ENCODE results near the gene INO80C. TPM values are rescaled to one million over a fixed set of nuclear protein-coding genes. Genes with fewer than 3 reads are reported as not detected.
A peak's percentile ranks its signal among the peaks of the same experiment; 100 is the strongest.
"Not testable (repeated sequence)": the region's sequence is repeated elsewhere in the genome, so short reads cannot be mapped to it uniquely, and the experiment has no call there.

Gene INO80C
- total RNA-seq, 2 donors from 2014 or later, result 22.7 to 26.9 TPM

DNA sequence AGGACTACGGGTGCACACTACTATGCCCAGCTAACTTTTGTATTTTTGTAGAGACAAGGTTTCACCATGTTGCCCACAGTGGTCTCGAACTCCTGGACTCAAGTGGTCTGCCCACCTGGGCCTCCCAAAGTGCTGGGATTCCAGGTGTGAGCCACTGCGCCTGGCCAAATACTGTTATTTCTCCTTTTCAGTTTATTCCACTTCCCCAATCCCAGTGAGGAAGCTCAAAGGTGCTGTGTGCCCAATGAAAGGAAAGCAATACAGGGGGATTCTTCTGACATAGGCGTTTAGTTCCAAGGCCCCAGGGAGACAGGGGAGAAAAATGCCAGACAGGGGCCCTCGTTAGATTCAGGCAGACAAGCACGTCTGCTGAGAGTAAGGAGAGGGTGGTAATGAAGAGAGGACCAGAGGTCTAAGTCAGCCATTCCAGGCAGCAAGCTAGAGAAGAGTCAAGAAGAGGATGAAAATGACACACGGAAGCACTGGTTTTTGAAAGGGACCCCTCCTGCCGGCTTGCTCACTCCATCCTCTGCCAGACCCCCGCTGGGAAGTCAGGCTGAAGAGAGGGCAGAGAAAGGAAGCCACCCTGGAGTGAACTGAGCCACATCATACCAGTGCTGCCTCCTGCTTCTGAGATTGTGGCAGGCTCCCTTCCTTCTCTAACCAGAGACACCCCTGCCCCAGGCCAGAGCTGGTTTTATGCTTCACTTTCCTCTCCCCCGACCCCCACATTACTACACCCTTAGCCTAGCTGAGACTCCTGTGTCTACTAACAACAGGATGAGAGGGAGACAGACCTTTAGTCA, 6.7 kb downstream of the INO80C start:
- peak overlapping the region; percentile 24 for H3K27ac Mint-ChIP-seq
- no peaks in the 10 kb centered on the region for H3K27me3 Mint-ChIP-seq (ENCODE audit: low read depth)
- peaks cover 5 to 10% of the 10 kb centered on the region in 2 donors for H3K36me3 Mint-ChIP-seq (ENCODE audit: insufficient read depth in 2 of 2)
- no peak for ATAC-seq (replicated peaks in 1 of 2)
- no peak for DNase-seq
- peaks cover 1 to 2% of the 10 kb centered on the region in 2 donors for H3K9me3 Mint-ChIP-seq
- peaks cover 50% of the 10 kb centered on the region for H3K4me1 Mint-ChIP-seq (ENCODE audit: low read depth)
- H3K4me3 Mint-ChIP-seq, result no peak overlapping the region

DNA sequence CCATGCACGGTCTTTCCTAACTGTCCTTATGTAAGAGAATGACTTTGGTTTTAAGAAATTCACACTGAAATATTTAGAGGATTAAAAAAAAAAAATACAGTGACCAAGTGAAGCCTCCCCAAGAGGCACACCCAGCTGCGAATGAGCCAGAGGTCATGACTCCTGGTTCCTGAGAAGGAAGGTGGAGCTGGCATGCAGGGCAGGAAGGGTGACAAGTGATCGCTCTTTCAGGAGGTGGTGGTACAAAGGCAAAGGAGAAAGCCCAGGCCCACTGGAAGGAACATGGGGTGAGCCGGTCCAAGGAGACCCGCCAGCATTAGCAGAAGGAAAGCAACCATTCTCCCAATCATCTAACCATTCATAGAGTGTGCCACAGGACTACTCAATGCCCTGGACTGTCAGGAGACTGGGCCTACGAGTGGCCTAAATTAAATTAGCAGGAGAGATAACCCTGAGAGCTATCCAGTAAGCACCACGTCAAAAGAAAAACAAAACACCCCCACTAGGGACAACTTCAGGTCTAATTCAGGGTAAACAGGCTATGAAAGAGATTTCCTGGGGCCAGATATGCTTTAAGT, 7.8 kb downstream of the INO80C start:
- DNase-seq, result no peak
- H3K4me3 Mint-ChIP-seq, result no peak overlapping the region
- peaks cover 1 to 2% of the 10 kb centered on the region in 2 donors for H3K9me3 Mint-ChIP-seq
- ATAC-seq (replicated peaks in 1 of 2), result no peak
- H3K27me3 Mint-ChIP-seq (ENCODE audit: low read depth), result no peaks in the 10 kb centered on the region
- H3K27ac Mint-ChIP-seq, result no peak overlapping the region
- peaks cover 39% of the 10 kb centered on the region for H3K4me1 Mint-ChIP-seq (ENCODE audit: low read depth)
- H3K36me3 Mint-ChIP-seq (ENCODE audit: insufficient read depth in 2 of 2), result peaks cover 4 to 10% of the 10 kb centered on the region in 2 donors

DNA sequence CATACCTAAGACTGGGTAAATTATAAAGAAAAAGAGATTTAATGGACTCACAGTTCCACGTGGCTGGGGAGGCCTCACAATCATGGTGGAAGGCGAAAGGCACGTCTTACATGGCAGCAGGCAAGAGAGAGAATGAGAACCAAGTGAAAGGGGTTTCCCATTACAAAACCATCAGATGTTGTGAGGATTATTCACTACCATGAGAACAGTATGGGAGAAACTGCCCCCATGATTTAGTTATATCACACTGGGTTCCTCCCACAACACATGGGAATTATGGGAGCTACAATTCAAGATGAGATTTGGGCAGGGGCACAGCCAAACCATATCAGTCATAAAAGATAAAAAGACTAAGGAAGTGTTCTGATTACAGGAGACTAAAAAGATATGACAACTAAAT, 8.5 kb downstream of the INO80C start:
- peaks cover 36% of the 10 kb centered on the region for H3K4me1 Mint-ChIP-seq (ENCODE audit: low read depth)
- not testable (repeated sequence) for DNase-seq; H3K9me3 Mint-ChIP-seq; H3K4me3 Mint-ChIP-seq; ATAC-seq (replicated peaks in 1 of 2); H3K36me3 Mint-ChIP-seq (ENCODE audit: insufficient read depth in 2 of 2); H3K27me3 Mint-ChIP-seq (ENCODE audit: low read depth); H3K27ac Mint-ChIP-seq

DNA sequence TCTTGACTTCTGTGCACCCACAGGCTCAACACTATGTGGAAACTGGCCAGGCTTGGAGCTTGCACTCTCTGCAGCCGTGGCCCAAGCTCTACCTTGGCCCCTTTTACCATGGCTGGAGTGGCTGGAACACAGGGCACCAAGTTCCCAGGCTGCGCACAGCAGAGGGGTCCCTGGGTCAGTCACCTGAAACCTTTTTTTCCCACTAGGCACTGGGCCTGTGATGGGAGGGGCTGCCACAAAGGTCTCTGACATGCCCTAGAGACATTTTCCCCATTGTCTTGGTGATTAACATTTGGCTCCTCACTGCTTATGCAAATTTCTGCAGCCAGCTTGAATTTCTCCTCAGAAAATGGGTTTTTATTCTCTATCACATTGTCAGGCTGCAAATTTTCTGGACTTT, 9.4 kb downstream of the INO80C start:
- H3K4me3 Mint-ChIP-seq; H3K36me3 Mint-ChIP-seq (ENCODE audit: insufficient read depth in 2 of 2); ATAC-seq (replicated peaks in 1 of 2); H3K27ac Mint-ChIP-seq; H3K27me3 Mint-ChIP-seq (ENCODE audit: low read depth); DNase-seq; H3K9me3 Mint-ChIP-seq: not testable (repeated sequence)
- H3K4me1 Mint-ChIP-seq (ENCODE audit: low read depth), result peaks cover 45% of the 10 kb centered on the region

DNA sequence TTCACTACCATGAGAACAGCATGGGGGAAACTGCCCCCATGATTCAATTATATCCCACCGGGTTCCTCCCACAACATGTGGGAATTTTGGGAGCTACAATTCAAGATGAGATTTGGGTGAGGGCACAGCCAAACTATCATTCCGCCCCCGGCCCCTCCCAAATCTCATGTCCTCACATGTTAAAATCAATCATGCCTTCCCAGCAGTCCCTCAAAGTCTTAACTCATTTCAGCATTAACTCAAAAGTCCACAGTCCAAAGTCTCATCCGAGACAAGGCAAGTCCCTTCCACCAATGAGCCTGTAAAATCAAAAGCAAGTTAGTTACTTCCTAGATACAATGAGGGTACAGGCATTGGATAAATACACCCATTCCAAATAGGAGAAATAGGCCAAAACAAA, 10.2 kb downstream of the INO80C start:
- not testable (repeated sequence) for H3K27ac Mint-ChIP-seq; H3K36me3 Mint-ChIP-seq (ENCODE audit: insufficient read depth in 2 of 2); H3K9me3 Mint-ChIP-seq; DNase-seq; ATAC-seq (replicated peaks in 1 of 2); H3K4me3 Mint-ChIP-seq; H3K27me3 Mint-ChIP-seq (ENCODE audit: low read depth)
- H3K4me1 Mint-ChIP-seq (ENCODE audit: low read depth), result peaks cover 54% of the 10 kb centered on the region

DNA sequence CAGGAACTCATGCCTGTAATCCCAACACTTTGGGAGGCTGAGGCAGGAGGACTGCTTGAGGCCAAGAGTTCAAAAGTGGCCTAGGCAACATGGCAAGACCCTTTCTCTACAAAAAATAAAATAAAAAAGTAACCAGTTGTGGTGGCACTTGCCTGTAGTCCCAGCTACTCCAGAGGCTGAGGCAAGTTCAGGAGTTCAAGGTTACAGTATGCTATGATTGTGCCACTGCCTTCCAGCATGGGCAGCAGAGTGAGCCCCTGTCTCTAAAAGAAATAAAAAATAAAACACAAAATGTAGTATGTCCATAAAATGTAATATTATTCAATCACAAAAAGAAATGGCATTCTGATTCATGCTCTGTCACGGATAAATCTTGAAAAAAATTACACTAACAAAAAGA, 11.9 kb downstream of the INO80C start:
- H3K27me3 Mint-ChIP-seq (ENCODE audit: low read depth), result no peaks in the 10 kb centered on the region
- H3K9me3 Mint-ChIP-seq, result peaks cover 1 to 2% of the 10 kb centered on the region in 2 donors
- H3K4me1 Mint-ChIP-seq (ENCODE audit: low read depth), result peaks cover 42% of the 10 kb centered on the region
- H3K27ac Mint-ChIP-seq, result no peak overlapping the region
- peaks cover 4 to 10% of the 10 kb centered on the region in 2 donors for H3K36me3 Mint-ChIP-seq (ENCODE audit: insufficient read depth in 2 of 2)
- ATAC-seq (replicated peaks in 1 of 2) (no peak), DNase-seq (no peak)
- no peak overlapping the region for H3K4me3 Mint-ChIP-seq

DNA sequence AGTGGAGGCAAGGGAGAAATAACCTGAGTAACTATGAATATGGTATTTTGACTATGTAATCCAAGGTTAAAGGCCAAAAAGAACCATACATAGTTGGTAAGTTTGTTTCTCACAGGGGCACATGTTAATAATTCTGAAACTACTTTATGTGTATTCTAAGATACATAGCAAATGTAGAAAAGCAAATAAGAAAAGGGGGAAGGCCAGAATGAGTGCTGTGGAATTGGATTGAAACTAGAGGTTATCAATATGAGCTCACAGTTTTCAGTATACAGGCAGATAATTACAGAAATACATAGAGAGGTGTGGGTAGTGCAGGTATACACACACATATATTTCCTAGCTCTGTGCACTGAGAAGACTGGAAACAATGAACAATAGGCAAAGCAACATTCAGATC, 13.7 kb downstream of the INO80C start:
- Mint-ChIP-seq H3K27me3 (ENCODE audit: low read depth) (no peaks in the 10 kb centered on the region), H3K4me1 (ENCODE audit: low read depth) (peaks cover 39% of the 10 kb centered on the region), H3K36me3 (ENCODE audit: insufficient read depth in 2 of 2) (peaks cover 4 to 10% of the 10 kb centered on the region in 2 donors), H3K27ac (peak overlapping the region; percentile 85), H3K4me3 (peak overlapping the region; percentile 50 to 63), H3K9me3 (peaks cover 1 to 2% of the 10 kb centered on the region in 2 donors)
- DNase-seq, result no peak
- ATAC-seq (replicated peaks in 1 of 2), result peak; percentile 95 to 96

DNA sequence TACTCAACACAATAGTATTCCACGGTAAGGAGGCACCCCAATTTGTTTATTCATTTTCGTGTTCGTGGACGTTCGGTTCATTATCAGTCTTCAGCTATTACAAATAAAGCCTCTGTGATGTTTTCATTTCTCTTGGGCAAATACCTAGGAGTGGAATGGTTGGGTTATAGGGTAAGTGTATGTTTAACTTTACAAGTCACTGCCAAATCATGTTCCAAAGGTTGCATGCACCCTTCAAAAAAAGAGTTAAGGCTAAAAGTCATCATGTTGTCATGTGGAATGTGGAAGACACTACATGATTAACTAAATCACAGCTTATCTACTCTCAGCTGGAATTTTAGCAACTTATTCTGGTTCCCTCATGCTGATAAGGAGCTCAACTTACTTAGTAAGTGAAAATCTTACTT, 15.8 kb downstream of the INO80C start:
- Mint-ChIP-seq H3K27ac (no peak overlapping the region), H3K27me3 (ENCODE audit: low read depth) (no peaks in the 10 kb centered on the region), H3K36me3 (ENCODE audit: insufficient read depth in 2 of 2) (peaks cover under 1 to 2% of the 10 kb centered on the region in 2 donors), H3K4me1 (ENCODE audit: low read depth) (peaks cover 42% of the 10 kb centered on the region), H3K9me3 (no peaks in the 10 kb centered on the region), H3K4me3 (no peak overlapping the region)
- no peak for ATAC-seq (replicated peaks in 1 of 2)
- no peak for DNase-seq

DNA sequence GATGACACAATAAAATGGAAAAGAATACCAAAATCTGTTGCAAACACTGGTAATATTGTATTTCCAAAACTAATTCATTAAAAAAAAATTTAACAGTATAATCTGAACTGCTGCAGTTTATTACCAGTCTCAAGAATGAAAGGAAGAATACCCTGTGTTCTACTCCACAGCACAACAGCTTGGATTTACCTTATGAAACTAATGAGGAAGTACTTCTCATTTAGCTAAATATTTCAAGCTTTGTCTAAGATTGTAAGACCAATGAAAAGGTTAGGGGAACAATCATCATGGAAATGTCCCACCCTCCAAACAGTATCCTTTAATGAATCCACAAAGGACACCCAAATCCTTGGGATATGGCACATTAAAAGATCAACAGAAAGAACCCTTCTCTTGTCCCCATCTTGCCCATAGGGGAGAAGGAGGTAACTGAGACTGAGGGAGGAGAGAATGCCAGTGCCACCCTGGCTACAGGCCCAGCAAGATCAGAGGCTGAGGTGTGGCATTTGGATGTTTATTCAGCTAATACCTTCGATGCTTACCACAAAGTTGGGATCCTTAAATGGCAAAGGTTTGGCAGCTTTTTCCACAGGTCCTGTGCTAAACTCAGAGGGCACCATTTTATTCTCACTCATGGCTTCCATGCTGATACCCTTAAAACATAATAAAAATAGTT, 17.7 kb downstream of the INO80C start:
- DNase-seq, result no peak
- peaks cover 1 to 2% of the 10 kb centered on the region in 2 donors for H3K36me3 Mint-ChIP-seq (ENCODE audit: insufficient read depth in 2 of 2)
- H3K9me3 Mint-ChIP-seq, result no peaks in the 10 kb centered on the region
- ATAC-seq (replicated peaks in 1 of 2), result no peak
- H3K27me3 Mint-ChIP-seq (ENCODE audit: low read depth), result no peaks in the 10 kb centered on the region
- H3K4me3 Mint-ChIP-seq, result no peak overlapping the region
- peaks cover 44% of the 10 kb centered on the region for H3K4me1 Mint-ChIP-seq (ENCODE audit: low read depth)
- H3K27ac Mint-ChIP-seq, result no peak overlapping the region

DNA sequence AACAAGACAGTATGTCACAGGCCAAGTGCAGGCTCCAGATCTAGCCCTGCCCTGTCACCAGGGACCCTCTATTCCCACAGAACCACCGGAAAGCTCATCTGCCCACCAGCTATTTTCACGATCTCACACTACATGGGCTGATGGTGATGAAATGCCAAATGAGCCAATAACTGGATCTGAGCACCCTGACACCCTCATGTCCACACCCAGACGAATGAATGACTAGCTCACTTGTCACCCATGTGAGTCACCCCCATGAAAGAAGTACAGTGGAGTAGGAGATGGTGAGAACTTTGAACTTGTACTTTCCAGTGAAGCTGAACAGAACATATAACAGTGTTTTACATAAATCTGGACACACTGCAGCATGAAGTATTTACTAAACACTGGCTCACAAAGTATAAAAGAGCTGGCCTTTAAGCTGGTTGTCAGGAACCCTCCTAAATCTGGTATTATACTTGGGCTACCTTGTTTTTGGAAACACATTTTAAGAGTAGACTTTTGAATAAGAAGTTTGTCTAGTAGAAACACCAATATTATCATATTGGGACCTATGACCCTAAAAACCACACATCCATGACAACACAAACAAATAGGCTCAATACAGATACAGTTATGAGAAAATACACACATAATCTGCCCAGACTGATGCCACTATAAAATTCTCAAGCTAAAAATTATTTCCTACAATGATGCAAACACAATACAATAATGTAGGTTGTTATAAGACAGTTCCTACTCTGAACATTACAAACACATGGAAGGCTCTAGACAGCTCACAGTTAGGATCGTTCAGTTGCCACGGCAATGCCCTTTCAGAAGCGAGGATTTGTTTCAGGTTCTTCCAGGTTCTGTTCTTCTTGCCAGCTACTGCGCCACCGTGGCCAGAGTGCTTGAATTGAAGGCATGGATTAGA, 19.0 kb downstream of the INO80C start:
- Mint-ChIP-seq H3K27ac (peak overlapping the region; percentile 31), H3K36me3 (ENCODE audit: insufficient read depth in 2 of 2) (peaks cover 5 to 6% of the 10 kb centered on the region in 2 donors), H3K27me3 (ENCODE audit: low read depth) (no peaks in the 10 kb centered on the region), H3K4me1 (ENCODE audit: low read depth) (peaks cover 39% of the 10 kb centered on the region), H3K9me3 (no peaks in the 10 kb centered on the region), H3K4me3 (peak overlapping the region; percentile 18 to 36)
- ATAC-seq (replicated peaks in 1 of 2) (peak; percentile 99), DNase-seq (peak; percentile 56 to 68)

DNA sequence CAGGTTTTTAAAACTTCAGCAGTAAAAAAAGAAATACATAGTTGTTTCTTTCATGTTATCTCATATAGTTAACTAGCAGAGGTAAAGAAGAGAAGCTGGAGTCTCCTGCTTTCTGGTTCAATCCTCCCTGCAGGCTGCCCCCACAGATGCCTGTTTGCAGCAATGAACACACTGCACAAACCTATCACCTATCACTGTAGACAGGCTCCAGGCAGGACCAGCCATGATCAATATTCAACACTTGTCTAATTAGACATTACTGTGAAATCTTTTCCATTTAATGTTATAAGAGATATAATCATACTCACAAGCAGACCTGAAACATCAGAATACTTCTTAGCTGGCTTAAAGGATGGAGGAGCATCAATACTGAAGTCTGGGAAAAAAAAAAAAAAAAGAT, 19.8 kb downstream of the INO80C start:
- no peaks in the 10 kb centered on the region for H3K27me3 Mint-ChIP-seq (ENCODE audit: low read depth)
- no peak for DNase-seq
- H3K4me3 Mint-ChIP-seq, result peak overlapping the region; percentile 42 to 51
- H3K36me3 Mint-ChIP-seq (ENCODE audit: insufficient read depth in 2 of 2), result peaks cover 5 to 6% of the 10 kb centered on the region in 2 donors
- ATAC-seq (replicated peaks in 1 of 2), result no peak
- H3K9me3 Mint-ChIP-seq, result no peaks in the 10 kb centered on the region
- no peak overlapping the region for H3K27ac Mint-ChIP-seq
- H3K4me1 Mint-ChIP-seq (ENCODE audit: low read depth), result peaks cover 31% of the 10 kb centered on the region

DNA sequence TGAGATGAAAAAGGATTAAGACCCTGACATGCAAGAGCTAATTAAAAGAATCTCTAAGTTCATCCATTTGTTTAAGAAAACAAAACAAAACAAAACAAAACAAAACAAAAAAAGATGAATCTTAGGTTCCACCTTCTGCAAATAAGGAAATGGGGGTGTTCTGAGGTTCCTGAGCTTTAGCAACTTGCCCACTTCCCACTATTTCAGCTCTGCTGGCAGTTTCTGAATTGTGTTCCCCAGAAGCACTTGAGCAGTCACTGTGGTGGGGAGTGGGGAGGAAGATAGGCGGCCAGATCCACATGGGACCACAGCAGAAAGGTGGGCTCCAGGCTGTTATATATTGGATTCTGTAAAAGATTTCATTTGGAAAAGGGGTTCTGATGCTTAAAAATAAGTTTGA, 20.3 kb downstream of the INO80C start:
- Mint-ChIP-seq H3K4me3 (no peak overlapping the region), H3K4me1 (ENCODE audit: low read depth) (peaks cover 27% of the 10 kb centered on the region), H3K9me3 (no peaks in the 10 kb centered on the region), H3K27me3 (ENCODE audit: low read depth) (no peaks in the 10 kb centered on the region), H3K27ac (no peak overlapping the region), H3K36me3 (ENCODE audit: insufficient read depth in 2 of 2) (peaks cover 8 to 10% of the 10 kb centered on the region in 2 donors)
- DNase-seq, result no peak
- ATAC-seq (replicated peaks in 1 of 2), result no peak
